ENCODE results near the gene TECPR1. TPM values are rescaled to one million over a fixed set of nuclear protein-coding genes. Genes with fewer than 3 reads are reported as not detected.

TECPR1 gene
- total RNA-seq, 1 experiment from 2014 or later: 12.9 TPM

DNA sequence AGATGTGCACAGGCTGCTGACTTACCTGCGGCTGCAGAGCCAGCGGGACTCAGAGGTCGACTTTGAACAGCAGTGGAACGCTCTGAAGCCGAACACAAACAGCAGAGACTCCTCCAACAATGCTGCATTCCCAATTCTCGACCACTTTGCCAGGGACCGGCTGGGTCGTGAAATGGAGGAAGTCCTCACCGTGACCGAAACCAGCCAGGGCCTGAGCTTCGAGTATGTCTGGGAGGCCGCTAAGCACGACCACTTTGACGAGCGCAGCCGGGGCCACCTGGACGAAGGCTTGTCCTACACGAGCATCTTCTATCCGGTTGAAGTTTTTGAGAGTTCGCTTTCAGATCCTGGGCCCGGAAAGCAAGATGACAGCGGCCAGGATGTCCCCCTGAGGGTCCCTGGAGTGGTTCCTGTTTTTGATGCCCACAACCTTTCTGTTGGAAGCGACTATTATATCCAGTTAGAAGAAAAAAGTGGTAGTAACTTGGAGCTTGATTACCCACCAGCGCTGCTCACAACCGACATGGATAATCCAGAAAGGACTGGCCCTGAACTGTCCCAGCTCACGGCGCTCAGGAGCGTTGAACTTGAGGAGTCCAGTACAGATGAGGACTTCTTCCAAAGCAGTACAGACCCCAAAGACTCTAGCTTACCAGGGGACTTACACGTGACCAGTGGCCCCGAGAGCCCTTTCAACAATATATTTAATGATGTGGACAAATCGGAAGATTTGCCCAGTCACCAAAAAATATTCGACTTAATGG, 60.2 kb downstream of the TECPR1 start:
- H3K4me3 Mint-ChIP-seq (ENCODE audit: low read depth, unreplicated experiment): no peak overlapping the region
- CTCF ChIA-PET: no interaction called here
- intact Hi-C loops (cut with micrococcal nuclease; ENCODE audit: unreplicated experiment): no loop called here
- no TSS peak for BruUV-seq (replicated peaks)
- no peaks in the 10 kb centered on the region for H3K9me3 Mint-ChIP-seq (ENCODE audit: low read depth, unreplicated experiment)
- H3K27ac Mint-ChIP-seq (ENCODE audit: unreplicated experiment): no peak overlapping the region
- TF ChIP-seq CTCF (IDR thresholded peaks at IDR 0.05; ENCODE audit: unreplicated experiment): no peak
- H3K4me1 Mint-ChIP-seq (ENCODE audit: low read depth, unreplicated experiment): no peaks in the 10 kb centered on the region
- H3K27me3 Mint-ChIP-seq (ENCODE audit: unreplicated experiment): no peaks in the 10 kb centered on the region
- peaks cover 19% of the 10 kb centered on the region for H3K36me3 Mint-ChIP-seq (ENCODE audit: insufficient read depth, unreplicated experiment)
- no peak for DNase-seq

- Mint-ChIP-seq H3K27ac (ENCODE audit: unreplicated experiment) (no peak overlapping the region), H3K4me3 (ENCODE audit: low read depth, unreplicated experiment) (no peak overlapping the region), H3K27me3 (ENCODE audit: unreplicated experiment) (no peaks in the 10 kb centered on the region), H3K9me3 (ENCODE audit: low read depth, unreplicated experiment) (no peaks in the 10 kb centered on the region), H3K4me1 (ENCODE audit: low read depth, unreplicated experiment) (no peaks in the 10 kb centered on the region), H3K36me3 (ENCODE audit: insufficient read depth, unreplicated experiment) (peaks cover 25% of the 10 kb centered on the region)
- BruUV-seq (replicated peaks): no TSS peak
- CTCF ChIA-PET: no interaction called here
- intact Hi-C loops (cut with micrococcal nuclease; ENCODE audit: unreplicated experiment): no loop called here
- DNase-seq: no peak
- TF ChIP-seq CTCF (IDR thresholded peaks at IDR 0.05; ENCODE audit: unreplicated experiment): no peak
Observed at GRCh38 chr7:98189559-98189958, 62.5 kb downstream of the TECPR1 start.

- H3K27ac Mint-ChIP-seq (ENCODE audit: unreplicated experiment): no peak overlapping the region
- H3K4me1 Mint-ChIP-seq (ENCODE audit: low read depth, unreplicated experiment): no peaks in the 10 kb centered on the region
- BruUV-seq (replicated peaks): no TSS peak
- CTCF ChIA-PET: no interaction called here
- H3K36me3 Mint-ChIP-seq (ENCODE audit: insufficient read depth, unreplicated experiment): peaks cover 15% of the 10 kb centered on the region
- no peak overlapping the region for H3K4me3 Mint-ChIP-seq (ENCODE audit: low read depth, unreplicated experiment)
- TF ChIP-seq CTCF (IDR thresholded peaks at IDR 0.05; ENCODE audit: unreplicated experiment): no peak
- no peak for DNase-seq
- H3K27me3 Mint-ChIP-seq (ENCODE audit: unreplicated experiment): no peaks in the 10 kb centered on the region
- intact Hi-C loops (cut with micrococcal nuclease; ENCODE audit: unreplicated experiment): no loop called here
- H3K9me3 Mint-ChIP-seq (ENCODE audit: low read depth, unreplicated experiment): no peaks in the 10 kb centered on the region
Observed at GRCh38 chr7:98187138-98187502, 64.9 kb downstream of the TECPR1 start.

DNA sequence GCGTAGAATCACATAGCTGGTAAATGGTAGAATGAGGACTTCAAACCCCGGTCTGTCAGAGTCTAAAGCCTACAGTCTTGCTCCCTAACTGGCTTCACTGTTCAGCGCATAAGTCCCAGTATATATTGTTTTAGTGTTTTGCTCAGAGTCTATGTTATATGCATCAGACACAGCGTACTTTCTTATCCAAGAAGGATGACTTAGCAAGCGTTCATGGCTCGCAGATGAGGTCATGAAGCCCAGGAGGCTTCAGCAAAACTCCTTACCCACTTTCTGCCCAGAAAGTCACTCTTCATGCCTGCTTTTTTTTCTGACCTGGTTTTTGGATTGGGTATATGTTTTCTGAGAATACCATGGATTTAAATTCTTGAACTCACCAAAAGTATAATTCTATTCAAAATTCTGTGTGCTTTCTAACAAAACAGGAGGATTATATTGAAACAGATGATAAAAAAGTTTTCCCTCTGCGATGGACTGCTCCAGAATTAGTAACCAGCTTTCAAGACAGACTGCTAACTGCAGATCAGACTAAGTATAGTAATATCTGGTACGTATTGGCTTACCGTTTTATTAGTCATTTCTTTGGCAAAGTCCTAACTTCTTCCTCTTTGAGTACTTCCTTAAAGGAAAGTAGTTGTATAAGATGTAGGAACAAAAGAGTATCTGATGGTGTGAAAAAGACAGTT, 65.4 kb downstream of the TECPR1 start:
- Mint-ChIP-seq H3K36me3 (ENCODE audit: insufficient read depth, unreplicated experiment) (peaks cover 15% of the 10 kb centered on the region), H3K4me3 (ENCODE audit: low read depth, unreplicated experiment) (no peak overlapping the region), H3K9me3 (ENCODE audit: low read depth, unreplicated experiment) (no peaks in the 10 kb centered on the region), H3K27me3 (ENCODE audit: unreplicated experiment) (no peaks in the 10 kb centered on the region), H3K27ac (ENCODE audit: unreplicated experiment) (no peak overlapping the region), H3K4me1 (ENCODE audit: low read depth, unreplicated experiment) (no peaks in the 10 kb centered on the region)
- BruUV-seq (replicated peaks): no TSS peak
- no peak for TF ChIP-seq CTCF (IDR thresholded peaks at IDR 0.05; ENCODE audit: unreplicated experiment)
- no peak for DNase-seq
- CTCF ChIA-PET: no interaction called here
- intact Hi-C loops (cut with micrococcal nuclease; ENCODE audit: unreplicated experiment): no loop called here

All from Calu3 (cell line).